Islet of Langerhans (tissue), 1 donor: Measurements from ENCODE around the gene NEUROG1.
"Not testable (repeated sequence)": the region's sequence is repeated elsewhere in the genome, so short reads cannot be mapped to it uniquely, and the experiment has no call there.

Experiments
- FAIRE-seq: peaks from one replicate; lab custom pipeline; 2011; peaks lifted over from hg19 to GRCh38; lab: Jason Lieb, UNC

NEUROG1 gene

DNA sequence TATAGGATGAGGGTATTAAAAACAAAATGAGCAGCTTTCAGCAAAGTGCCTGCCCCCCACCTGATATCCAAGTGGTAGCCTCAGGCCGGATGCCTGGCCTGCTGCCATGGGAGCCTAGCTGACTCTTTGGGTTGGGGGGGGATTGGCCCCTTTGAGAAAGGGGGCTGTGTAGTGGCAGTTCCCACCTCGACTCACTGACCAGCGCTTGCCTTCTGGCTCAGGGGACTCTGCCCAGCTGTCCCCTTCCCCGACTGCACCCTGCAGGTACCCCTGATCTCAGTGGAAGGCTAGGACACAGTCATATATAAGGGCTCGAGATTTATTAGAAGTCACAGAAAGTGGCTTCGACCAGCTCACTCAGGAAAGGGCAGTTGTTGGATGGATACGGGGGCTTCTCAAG is 1.5 kb upstream of the NEUROG1 start:
- FAIRE-seq: no peak

DNA sequence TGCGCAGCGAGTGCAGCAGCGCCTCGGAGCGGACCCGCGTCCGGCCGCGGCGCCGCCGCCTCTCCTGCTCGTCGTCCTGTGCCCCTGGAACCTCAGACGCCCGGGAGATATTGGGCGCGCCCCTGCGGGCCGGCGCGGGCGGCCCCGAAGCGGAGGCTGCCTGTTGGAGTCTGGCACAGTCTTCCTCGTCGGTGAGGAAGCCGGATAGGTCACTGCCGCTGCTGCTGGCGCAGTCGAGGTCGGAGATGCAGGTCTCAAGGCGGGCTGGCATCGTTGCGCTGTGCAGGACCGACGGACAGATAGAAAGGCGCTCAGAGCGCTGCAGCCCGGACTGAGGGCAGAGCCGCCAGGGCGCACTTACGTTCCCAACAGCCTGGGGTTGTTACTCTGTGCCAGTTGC is 344 bp downstream of the NEUROG1 start:
- FAIRE-seq: no peak

DNA sequence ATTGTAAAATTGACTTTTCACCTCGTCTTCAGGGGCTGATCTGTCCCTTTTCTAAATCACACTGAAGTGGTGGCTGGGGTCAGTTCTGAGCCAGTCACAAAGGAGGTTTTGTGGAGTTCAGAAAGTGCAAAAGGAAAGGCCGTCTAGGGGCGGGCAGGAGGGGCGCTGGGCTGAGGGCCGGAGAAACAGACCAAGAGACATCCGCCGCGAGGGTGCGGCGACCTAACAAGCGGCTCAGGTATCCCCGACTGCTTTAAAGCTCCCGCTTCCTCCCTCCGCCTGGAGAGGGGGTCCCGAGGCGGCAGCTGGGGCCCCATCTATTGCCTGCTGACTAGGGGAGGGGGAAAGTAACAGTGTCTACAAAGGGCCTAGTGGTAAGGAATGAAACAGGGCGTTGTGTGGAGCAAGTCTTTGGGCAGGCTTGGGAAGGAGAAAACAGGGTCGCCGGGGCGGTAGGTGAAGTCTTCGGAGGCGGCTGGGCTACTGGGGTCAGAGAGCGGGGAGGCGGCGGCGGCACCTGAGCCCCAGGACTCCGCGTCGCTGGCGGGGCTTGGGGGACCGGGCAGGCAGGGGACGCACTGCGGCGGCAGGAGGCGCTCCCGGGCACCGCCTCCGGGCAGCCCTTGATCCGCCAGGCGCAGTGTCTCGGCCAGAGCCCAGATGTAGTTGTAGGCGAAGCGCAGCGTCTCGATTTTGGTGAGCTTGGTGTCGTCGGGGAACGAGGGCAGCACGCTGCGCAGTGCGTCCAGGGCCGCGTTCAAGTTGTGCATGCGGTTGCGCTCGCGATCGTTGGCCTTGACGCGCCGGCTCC is 950 bp downstream of the NEUROG1 start:
- FAIRE-seq: no peak

DNA sequence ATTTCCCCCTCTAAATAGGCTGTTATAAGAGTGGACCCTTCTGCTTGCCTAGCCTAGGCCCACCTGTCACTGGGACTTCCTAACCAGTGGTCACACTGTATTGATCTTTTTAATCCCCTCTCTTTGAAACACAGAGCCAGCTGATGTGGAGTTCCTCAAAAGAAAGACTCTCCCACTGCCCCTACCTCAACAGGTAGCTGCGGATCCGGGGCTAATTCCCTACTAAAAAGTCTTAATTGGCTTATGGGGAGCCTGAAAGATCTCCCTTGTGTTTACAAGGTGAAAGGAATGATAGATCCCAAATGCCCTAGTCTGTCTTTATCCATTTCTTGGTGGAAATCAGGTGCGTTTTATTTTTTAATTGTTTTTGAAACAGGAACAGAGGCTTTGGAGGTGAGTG is 2.0 kb downstream of the NEUROG1 start:
- FAIRE-seq: no peak

DNA sequence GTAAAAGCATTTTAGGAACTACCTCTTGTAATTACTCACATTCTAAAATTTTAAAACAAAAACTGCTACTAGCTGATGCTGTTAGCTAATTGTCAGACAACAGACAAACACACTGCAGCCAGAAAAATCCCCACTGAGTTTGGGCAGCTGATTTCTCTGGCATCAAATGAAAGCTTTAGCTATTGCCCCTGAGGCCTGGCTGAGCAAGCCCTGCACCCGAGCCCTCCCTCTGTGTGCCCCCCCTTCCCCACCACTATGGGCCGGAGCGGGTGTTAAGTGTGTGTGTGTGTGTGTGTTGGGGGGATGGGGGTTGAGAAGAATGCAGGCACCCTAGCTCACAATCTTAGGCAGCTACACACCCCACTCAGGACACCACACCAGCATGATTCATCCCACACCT is 2.4 kb downstream of the NEUROG1 start:
- no peak for FAIRE-seq

DNA sequence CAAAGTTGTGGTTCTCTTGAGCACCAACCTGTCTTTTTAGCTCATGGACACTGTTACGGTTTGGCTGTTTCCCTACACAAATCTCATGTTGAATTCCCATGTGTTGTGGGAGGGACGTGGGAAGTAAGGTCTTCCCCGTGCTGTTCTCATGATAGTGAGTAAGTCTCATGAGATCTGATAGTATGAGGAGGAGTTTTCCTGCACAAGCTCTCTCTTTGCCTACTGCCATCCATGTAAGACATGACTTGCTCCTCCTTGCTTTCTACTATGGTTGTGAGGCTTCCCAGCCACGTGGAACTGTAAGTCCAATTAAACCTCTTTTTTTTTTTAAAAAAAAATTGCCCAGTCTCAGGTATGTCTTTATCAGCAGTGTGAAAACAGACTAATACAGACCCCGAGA is 6.2 kb downstream of the NEUROG1 start:
- FAIRE-seq: not testable (repeated sequence)

DNA sequence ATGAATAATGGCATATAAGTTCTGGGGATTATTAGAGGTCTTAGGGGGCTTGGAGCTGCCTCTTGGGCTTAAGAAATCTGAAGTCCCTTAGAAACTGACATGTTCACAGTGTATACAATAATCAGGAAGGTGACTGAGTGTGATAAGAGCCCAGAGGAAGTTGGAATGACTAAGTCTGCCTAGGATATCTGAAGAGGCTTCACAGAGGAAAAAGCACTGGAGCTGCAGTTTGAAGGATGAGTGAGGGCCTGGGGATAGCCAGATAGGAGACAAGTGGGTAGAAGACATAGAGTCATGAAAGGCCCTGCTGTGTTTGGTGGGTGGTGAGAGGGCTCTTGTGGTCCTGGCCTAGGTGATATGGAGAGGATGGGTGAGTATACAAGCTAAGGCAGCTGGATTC is 8.8 kb downstream of the NEUROG1 start:
- no peak for FAIRE-seq

DNA sequence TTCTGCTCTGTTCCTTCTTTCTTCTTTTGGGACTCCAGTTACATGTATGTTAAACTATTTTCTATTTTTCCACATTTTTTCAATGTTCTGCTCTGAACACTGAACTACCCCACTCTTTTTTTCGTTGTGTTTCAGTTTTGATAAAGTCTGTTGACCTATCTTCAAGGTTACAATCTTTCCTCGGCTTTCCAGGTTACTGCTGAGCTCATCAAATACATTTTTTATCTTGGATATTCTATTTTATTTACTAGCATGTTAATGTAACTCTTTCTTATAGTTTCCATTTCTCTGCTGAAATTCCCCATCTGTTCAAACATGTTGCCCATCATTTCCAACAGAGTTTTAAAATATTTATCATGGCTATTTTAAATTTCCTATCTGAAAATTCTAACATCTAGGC is 13.8 kb downstream of the NEUROG1 start:
- no peak for FAIRE-seq

DNA sequence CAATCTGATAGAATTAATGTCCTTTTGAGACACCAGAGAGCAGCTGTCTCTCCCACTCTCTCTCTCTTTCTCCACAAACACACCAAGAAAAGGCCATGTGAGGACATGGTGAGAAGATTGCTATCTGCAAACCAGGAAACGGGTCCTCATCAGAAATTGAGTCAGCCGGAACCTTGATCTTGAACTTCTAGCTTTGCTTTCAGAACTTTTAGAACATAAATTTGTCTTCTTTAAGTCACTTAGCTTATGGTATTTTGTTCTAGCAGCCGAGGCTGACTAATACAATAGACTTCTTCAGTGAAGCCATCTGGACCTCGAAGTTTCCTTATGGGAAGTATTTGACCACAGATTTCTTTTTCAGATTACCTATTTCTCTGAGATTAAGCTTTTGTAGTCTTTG is 18.1 kb downstream of the NEUROG1 start:
- FAIRE-seq: no peak

DNA sequence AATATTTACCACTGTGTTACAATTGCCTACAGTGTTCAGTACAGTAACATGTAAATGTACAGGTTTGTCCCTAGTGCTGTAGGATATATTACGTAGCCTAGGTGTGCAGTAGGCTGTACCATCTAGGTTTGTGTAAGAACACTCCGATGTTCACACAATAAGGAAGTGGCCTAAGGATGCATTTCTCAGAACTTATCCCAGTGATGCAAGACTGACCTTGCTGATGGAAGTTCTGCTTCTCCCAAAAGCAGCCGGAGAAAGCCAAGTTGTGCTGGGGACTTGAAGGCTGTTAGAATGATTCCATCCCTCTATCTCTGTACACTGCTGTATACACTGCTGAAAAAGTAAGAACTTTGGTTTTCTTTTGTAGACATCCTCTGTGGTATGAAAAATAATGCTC is 21.6 kb downstream of the NEUROG1 start:
- no peak for FAIRE-seq

DNA sequence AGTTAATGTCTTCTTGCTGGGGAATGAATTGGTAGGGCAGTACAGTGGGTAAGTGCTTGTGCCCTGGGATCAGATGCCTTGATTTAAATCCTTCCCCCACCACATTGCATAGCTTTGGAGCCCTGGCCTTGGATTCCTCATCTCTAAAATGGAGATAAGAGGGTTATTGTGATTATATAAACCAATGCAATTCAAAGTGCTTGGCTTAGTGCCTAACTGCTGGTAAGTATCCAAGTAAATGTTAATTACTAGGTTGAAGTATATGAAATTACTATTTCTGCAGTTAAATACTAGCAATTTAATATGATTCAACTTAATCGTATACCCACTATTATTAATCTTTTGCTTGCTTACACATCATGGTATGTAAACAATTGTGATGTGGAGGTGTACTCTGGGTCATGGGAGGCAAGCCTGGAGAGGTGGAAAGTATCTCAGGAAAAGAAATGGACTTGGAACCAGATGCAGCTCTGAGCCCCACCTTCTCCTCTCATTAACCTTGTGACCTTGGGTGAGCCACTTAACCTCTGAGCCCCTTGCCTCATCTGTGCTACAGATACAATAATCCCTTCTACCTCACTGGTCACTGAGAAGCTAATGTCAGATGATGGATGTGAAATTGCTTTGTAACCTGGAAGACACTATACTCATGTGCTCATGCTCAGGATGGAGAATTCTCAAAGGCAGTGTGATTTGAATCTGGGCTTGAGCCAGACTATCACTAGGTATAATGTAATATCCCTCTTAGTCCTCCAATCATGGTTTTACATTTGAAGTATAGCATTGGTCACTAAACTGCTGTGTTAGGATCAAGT is 23.8 kb downstream of the NEUROG1 start:
- FAIRE-seq: no peak

DNA sequence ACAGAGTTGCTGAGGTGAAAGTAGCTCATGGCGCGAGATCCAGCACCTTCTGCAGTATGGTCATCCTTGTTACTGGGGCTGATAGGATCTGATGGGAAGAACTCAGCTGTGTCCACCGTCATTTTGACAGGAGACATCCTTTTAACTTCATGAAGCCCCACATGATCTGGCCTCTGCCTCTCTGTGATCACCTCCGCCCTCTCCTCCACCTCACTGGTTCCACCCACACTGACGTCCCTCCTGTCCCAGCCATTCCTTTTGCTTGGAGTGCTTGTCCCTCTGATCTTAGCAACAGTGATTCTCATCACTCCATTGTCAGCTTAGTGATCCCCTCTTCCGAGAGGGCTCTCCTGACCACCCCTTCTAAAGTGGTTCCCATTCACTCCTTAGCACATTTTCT is 25.8 kb downstream of the NEUROG1 start:
- no peak for FAIRE-seq

DNA sequence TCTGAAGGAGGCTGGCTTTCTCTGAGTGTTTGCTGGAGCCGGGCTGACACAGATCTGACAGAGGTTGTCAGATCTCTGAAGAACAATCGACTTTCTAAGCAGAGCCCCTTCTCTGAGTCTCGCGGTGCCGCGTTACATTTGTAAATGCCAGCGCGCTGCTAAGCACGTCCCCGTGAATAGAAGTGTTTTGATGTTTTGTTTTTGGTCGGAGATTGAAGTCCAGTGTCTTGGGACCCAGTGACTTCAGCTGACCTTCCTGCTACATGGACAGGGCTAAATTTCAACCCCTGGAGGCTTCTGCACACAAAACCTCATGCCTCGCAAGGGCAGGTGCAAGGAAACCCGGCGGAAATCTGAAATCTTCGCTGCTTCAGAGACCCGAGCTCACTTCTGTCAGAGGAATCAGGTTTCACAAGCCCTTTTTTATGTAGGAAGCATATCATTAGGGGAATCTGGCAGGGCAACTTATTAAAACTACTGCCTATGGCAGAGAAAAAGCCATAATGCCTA is 27.2 kb downstream of the NEUROG1 start:
- FAIRE-seq: no peak

DNA sequence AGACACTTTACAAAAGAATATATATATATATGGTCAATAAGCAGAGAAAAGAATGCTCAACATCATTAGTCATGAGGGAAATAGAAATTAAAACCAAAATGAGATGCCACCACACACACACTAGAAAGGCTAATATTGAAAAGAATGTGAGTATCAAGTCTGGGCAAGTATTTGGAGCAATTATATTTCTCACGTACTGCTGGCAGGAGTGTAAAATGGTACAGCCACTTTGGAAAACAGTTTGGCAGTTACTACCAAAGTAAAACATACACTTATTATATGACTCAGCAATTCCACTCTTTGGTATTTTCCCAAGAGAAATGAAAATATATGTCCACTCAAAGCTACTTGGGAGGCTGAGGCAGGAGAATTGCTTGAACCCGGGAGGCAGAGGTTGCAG is 29.8 kb downstream of the NEUROG1 start:
- no peak for FAIRE-seq

DNA sequence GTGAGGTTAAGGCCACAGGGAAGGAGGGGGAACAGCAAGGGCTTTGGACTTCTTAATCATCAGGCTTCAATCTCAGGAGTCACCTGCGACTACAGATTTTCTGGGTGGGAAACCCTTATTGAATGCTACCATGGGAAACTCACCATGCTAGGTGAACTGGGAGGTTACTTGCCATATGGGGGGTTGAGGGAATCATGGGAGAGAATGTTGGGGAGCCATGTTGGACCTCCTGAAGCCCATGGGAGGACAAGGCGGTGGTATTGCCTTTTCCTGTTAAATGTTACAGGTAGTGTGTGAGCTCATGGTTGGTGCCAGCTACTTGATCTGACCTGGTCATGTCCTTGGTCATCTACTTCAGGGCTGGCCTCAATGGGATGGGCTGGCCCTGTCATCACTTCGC is 31.4 kb downstream of the NEUROG1 start:
- no peak for FAIRE-seq

DNA sequence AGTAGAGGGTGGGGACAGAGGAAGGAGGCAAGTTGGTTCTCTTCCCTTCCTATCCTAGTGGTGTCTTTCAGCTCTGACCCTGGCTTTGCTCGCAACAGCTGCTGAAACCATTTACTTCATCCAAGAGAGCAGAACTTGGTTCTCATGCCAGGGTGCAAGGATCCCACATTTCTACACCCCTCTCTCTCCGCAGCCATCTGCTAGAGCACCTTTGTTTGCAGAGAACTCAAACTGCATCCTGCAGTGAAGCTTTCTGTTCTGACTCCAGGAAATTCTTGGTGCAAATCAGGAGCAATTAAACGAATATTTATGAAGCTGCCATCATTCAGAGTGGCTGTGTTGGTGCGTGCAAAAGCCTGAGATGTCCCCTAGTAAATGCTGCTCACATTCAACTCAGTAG is 31.9 kb downstream of the NEUROG1 start:
- FAIRE-seq: no peak

DNA sequence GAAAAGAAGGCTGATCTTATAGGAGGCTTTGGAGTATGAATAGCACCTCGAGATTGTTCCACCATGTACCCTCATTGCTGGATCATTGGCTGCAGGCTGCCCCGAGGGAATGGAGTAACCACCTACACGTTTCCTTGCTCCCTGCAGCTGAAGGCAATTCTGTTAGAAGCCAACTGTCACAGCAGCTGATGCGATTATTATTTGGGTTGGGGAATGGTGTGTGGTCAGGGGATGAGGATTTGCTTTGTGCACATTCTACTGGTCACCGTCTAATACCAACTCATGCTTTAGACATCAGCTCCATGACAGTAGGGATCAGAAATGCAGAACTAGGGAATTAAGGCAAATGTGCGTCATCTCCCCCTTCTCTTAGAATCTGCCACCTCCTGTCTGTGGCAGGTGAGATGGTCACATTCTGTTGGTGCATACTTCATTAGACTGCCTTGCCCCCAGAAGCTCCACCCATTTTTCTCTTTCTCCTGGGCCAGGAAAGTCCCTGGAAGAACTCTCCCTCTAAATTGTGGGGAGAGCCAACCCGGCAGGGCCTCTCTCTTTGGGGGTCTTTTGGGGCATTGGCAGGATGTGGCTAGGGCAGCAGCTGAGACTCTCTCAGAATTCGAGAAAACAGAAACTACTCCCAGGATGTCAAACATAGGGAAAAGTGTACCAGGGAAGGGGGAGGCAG is 32.8 kb downstream of the NEUROG1 start:
- no peak for FAIRE-seq

DNA sequence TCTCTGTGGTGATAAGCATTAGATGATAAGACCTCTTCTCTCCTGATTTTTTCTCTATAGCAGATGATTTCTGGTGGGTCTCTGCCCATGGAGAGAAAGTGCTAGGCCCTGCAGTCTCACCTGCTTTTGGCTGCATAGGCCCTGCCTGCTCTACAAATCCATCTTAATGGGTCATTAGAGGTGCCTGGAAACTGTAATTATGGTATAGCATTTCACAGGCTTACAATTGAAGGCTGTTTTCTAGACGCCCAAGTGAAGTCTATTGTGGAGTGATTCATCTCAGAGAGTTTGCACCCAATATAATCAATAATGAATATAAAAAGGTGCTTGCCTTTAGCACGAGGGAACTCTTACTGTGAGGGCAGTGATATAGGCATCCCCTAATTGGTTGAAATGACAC is 33.8 kb downstream of the NEUROG1 start:
- FAIRE-seq: no peak

DNA sequence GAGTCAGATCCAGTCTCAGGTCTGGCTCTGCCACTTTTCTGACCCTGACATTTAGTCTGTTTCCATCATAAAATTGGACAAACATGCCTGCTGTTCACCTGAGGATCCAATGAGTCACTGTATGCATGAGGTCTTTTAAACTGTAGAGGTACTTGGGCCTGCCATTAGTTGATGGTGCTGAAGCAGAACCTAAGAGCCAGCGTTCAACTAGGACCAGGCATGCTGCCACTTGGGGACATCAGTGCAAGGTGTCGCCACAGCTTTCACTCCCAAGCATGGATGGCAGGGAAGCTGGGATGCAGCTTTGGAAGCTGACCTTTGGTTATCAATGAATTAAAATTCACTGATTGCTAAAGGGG is 37.1 kb downstream of the NEUROG1 start:
- FAIRE-seq: no peak

DNA sequence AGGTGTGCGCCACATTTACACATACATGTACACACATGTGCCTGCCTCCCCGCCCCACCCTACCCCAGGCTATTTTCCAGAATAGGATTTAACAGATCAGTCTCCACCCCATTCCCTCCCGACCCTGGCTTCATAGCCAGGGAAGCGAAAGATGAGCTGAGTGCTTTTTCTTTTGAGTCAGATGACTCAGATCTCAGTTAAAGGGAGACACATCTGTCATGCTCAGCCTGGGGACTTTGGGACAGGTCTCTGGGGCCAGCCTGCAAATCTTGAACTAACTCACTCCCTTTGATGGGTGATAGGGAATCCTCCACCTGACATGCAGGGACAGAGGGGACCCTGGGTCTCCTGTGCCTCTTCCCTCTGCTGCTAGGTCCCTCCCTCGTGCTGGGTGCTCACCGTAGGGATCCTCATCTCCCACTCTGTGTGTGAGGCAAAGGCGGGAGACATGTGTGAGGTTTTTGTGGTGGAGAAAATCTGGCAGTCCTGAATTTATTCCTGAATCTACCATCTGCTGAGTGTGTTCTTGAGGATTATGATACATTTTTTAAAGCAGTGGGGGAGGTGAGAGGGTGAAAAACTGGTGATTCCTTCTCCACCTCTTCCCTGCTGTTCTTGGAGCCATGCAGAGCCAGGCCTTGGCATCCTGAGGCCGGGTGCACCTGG is 37.7 kb downstream of the NEUROG1 start:
- no peak for FAIRE-seq

DNA sequence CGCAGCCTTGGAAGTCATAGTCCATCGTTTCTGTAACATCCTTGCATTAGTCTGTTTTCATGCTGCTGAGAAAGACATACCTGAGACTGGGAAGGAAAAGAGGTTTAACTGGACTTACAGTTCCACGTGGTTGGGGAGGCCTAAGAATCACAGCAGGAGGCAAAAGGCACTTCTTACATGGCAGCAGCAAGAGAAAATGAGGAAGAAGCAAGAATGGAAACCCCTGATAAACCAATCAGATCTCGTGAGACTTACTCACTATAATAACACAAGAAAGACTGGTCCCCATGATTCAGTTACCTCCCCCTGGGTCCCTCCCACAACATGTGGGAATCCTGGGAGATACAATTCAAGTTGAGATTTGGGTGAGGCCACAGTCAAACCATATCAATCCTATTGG is 40.2 kb downstream of the NEUROG1 start:
- not testable (repeated sequence) for FAIRE-seq

DNA sequence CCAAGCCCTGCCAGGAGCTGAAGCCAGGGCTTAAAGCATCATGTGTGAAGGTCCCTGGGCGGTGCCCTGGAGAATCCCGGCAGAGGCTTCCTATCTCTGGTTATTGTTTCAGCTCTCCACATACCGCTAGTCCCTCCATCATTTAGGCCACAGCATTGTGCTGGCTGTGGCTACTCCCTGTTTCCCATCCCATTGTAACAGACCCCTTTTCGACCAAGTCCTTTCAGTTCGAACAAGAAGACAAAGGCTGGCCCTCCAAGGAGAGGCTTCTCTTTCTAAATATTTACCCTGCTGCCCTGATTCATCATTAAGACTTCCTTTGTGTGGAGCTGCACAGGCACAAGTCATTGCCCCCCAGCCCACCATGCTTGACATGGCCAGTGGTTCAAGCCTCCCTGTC is 41.6 kb downstream of the NEUROG1 start:
- FAIRE-seq: no peak
